ENCODE data around the gene P2RY11.

The P2RY11 gene

DNA sequence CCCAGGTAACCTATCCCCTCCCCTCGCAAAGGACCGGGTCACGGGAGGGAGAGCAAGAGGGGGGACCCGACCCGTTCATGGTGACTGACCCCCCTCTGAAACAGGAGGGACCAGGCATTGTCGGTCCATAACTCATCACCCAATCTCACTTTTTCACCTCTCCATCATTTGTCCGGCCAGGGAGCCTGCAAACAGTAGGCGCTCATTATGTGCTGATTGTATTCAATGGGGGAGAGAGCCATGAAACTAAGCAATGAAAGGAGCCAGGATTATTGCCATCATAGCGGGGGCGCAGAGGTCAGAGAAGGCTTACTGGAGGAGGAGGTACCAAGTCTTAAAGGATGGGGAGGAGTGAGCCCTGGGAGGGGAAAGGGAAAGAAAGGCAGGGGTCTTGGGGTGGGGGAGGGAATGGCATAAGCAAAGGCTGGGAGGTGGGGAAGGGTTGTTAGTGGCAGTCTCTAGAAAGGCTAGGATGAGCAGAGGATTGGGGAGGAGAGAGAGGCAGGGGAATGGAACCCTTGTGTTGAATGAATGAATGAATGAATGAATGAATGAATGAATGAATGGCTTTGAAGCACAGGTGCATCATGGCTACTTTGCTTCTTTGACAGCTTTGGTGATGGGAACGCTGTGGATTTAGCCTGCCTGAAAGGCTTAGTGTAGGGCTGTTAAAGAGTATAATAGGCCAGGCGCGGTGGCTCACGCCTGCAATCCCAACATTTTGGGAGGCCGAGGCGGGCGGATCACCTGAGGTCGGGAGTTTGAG is 24.0 kb upstream of the P2RY11 start:
- Histone ChIP-seq H3K4me1 (ENCODE audit: insufficient read depth, low read length) (no peaks in the 10 kb centered on the region), H3K9me3 (ENCODE audit: control insufficient read depth, insufficient read depth, low read length) (no peaks in the 10 kb centered on the region), H3K36me3 (ENCODE audit: insufficient read depth, low read length) (no peaks in the 10 kb centered on the region), H3K9ac (ENCODE audit: low read depth, low read length) (peak overlapping the region; percentile 95)

DNA sequence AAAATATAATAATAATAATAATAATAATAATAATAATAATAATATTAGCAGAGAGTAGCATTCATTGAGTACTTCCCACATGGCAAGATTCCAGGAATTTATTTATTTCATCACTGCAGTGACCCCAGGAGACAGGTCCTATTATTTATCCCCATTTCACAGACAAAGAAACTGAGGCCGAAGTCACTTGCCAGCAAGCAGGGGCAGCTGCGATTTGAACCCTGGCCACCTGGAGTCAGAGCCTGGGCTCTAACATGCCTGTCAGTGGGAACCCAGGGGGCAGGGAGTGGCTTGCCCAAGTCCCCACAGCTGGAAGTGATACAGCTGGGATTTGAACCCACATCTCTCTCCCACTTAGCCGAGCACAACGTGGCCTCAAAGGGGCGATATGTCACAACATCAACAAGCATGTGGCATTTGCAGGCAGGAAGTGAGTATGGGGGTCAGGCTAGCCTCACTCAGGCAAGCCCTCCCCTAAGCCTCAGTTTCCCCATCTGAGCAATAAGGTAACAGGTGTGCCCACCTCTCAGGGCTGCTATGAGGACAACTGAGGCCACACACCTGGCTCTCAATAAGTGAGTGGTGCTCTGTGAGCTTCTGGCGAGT is 22.4 kb upstream of the P2RY11 start:
- H3K9me3 ChIP-seq (ENCODE audit: control insufficient read depth, insufficient read depth, low read length) = no peaks in the 10 kb centered on the region
- no peaks in the 10 kb centered on the region for H3K4me1 ChIP-seq (ENCODE audit: insufficient read depth, low read length)
- H3K9ac ChIP-seq (ENCODE audit: low read depth, low read length) = no peak overlapping the region
- H3K36me3 ChIP-seq (ENCODE audit: insufficient read depth, low read length) = no peaks in the 10 kb centered on the region

DNA sequence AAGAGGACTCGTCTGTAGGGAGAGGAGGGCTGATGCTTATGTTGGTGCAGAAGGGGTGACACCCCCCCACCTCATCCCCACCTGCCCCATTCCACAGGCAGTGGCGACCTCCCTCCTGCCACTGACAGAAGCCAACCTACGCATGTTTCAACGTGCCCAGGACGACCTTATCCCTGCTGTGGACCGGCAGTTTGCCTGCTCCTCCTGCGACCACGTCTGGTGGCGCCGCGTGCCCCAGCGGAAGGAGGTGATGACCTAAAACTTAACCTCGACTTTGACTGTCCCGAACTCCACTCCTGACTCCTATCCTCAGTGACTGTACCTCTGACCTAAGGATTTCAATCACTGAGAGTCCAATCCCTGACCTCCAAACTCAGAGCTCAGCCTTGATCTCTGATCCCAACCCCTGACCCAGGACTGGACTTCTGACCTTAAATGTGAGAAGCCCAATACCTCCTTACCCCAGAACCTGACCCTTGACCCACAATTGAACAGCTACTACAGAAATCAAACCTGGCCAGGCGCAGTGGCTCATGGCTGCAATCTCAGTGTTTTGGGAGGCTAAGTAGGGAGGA is 21.6 kb upstream of the P2RY11 start:
- no peaks in the 10 kb centered on the region for H3K9me3 ChIP-seq (ENCODE audit: control insufficient read depth, insufficient read depth, low read length)
- H3K9ac ChIP-seq (ENCODE audit: low read depth, low read length) = no peak overlapping the region
- no peaks in the 10 kb centered on the region for H3K36me3 ChIP-seq (ENCODE audit: insufficient read depth, low read length)
- H3K4me1 ChIP-seq (ENCODE audit: insufficient read depth, low read length) = no peaks in the 10 kb centered on the region

GRCh38 chr19:10091370-10091687 is 20.2 kb upstream of the P2RY11 start:
- no peaks in the 10 kb centered on the region for H3K9me3 ChIP-seq (ENCODE audit: control insufficient read depth, insufficient read depth, low read length)
- no peaks in the 10 kb centered on the region for H3K36me3 ChIP-seq (ENCODE audit: insufficient read depth, low read length)
- no peak overlapping the region for H3K9ac ChIP-seq (ENCODE audit: low read depth, low read length)
- H3K4me1 ChIP-seq (ENCODE audit: insufficient read depth, low read length) = no peaks in the 10 kb centered on the region

DNA sequence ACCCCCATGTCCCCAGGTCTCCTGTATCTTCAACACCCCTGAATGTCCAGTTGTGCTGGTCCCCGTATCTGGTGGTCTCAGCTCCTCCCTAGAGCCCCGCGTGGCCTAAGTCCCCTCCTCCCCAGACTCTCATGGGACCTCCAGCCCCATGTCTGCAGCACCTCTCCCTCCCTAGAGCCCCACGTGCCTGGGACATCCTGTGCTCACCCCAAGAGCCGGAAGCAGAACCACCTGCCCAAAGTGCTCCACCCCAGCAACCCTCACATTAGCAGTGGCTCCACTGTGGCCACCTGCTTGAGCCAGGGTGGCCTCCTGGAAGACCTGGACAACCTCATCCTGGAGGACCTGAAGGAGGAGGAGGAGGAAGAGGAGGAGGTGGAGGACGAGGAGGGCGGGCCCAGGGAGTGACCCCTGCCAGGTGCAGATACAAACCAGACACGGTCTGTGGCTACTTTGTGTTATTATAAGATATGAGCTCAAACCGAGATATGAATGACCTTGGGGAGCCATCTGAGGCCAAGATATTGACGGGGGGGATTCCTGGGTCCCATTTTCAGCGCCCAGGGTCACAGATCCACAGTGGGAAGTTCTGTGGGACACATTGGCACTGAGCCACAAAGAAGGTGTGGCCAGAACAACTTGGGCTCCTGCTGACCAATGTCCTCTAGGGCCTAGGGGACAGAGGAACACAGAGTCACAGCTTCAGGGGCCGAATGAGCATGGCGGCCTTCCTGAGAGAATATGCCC is 19.4 kb upstream of the P2RY11 start:
- H3K9ac ChIP-seq (ENCODE audit: low read depth, low read length) = no peak overlapping the region
- no peaks in the 10 kb centered on the region for H3K4me1 ChIP-seq (ENCODE audit: insufficient read depth, low read length)
- no peaks in the 10 kb centered on the region for H3K36me3 ChIP-seq (ENCODE audit: insufficient read depth, low read length)
- no peaks in the 10 kb centered on the region for H3K9me3 ChIP-seq (ENCODE audit: control insufficient read depth, insufficient read depth, low read length)

DNA sequence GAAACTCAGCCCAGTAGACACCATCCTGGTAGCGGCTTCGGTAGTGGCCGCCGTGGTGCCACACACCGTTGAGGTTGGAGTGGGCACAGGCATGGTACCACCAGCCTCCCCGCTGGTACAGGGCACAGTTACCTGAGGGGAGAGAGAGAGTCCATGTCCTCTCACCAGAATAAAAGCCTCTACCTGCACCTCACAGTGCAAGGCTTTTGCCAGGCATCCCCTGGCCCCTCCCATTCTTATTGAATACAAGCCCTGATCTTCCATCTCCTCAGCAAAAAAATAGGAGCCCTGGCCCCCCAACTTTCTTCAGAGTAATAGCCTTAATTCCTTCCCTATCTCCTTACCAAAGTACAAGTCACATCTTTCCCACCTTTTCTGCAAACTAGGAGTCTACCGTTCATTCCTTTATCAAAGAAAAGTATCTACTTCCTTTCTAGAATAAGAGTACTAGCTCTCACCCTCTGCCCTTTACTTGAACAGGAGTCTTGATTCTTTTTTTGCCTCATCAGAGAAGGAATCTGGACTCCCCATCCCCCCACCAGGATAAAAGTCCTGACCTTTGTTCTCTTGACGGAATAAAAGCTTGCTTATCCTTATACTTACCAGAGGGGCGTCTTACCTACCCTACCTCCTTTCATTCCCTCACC is 18.7 kb upstream of the P2RY11 start:
- Histone ChIP-seq H3K9me3 (ENCODE audit: control insufficient read depth, insufficient read depth, low read length) (no peaks in the 10 kb centered on the region), H3K9ac (ENCODE audit: low read depth, low read length) (no peak overlapping the region), H3K36me3 (ENCODE audit: insufficient read depth, low read length) (no peaks in the 10 kb centered on the region), H3K4me1 (ENCODE audit: insufficient read depth, low read length) (no peaks in the 10 kb centered on the region)

- H3K9ac ChIP-seq (ENCODE audit: low read depth, low read length) = no peak overlapping the region
- no peaks in the 10 kb centered on the region for H3K4me1 ChIP-seq (ENCODE audit: insufficient read depth, low read length)
- H3K9me3 ChIP-seq (ENCODE audit: control insufficient read depth, insufficient read depth, low read length) = no peaks in the 10 kb centered on the region
- H3K36me3 ChIP-seq (ENCODE audit: insufficient read depth, low read length) = no peaks in the 10 kb centered on the region
These were observed 18.0 kb upstream of the P2RY11 start for GRCh38 chr19:10093295-10094186.

- Histone ChIP-seq H3K9ac (ENCODE audit: low read depth, low read length) (peak overlapping the region; percentile 17; the same call in 1 of the 2 replicates), H3K36me3 (ENCODE audit: insufficient read depth, low read length) (no peaks in the 10 kb centered on the region), H3K9me3 (ENCODE audit: control insufficient read depth, insufficient read depth, low read length) (no peaks in the 10 kb centered on the region), H3K4me1 (ENCODE audit: insufficient read depth, low read length) (no peaks in the 10 kb centered on the region; the same call in 1 of the 2 replicates)
These were observed 15.9 kb upstream of the P2RY11 start for GRCh38 chr19:10095622-10095947.

GRCh38 chr19:10095948-10096614 is 15.4 kb upstream of the P2RY11 start:
- H3K4me1 ChIP-seq (ENCODE audit: insufficient read depth, low read length) = no peaks in the 10 kb centered on the region; the same call in 1 of the 2 replicates

DNA sequence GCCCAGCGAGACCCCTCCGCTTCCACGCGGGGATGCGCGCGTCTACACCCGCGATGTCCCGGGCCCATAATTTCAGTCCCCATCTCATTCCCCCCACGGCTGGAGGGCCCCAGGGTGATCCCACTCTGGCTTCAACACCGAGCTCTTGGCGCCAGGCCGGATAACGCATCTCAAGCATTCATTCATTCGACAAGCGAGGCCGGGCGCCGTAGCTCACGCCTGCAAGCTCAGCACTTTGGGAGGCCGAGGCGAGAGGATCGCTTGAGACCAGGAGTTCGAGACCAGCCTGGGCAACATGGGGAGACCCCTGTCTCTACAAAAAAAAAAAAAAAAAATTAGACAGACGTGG is 14.9 kb upstream of the P2RY11 start:
- Histone ChIP-seq H3K9ac (ENCODE audit: low read depth, low read length) (peak overlapping the region; percentile 72), H3K9me3 (ENCODE audit: control insufficient read depth, insufficient read depth, low read length) (no peaks in the 10 kb centered on the region), H3K4me1 (ENCODE audit: insufficient read depth, low read length) (no peaks in the 10 kb centered on the region; the same call in 1 of the 2 replicates), H3K36me3 (ENCODE audit: insufficient read depth, low read length) (no peaks in the 10 kb centered on the region)

More at GRCh38 chr19:10095948-10096614, 15.4 kb upstream of the P2RY11 start:
- Histone ChIP-seq H3K36me3 (ENCODE audit: insufficient read depth, low read length) (no peaks in the 10 kb centered on the region), H3K9ac (ENCODE audit: low read depth, low read length) (peak overlapping the region; percentile 72), H3K9me3 (ENCODE audit: control insufficient read depth, insufficient read depth, low read length) (no peaks in the 10 kb centered on the region)

- H3K9ac ChIP-seq (ENCODE audit: low read depth, low read length) = no peak overlapping the region
- no peaks in the 10 kb centered on the region; the same call in 1 of the 2 replicates for H3K4me1 ChIP-seq (ENCODE audit: insufficient read depth, low read length)
- no peaks in the 10 kb centered on the region for H3K9me3 ChIP-seq (ENCODE audit: control insufficient read depth, insufficient read depth, low read length)
- no peaks in the 10 kb centered on the region for H3K36me3 ChIP-seq (ENCODE audit: insufficient read depth, low read length)
These were observed 11.2 kb upstream of the P2RY11 start for GRCh38 chr19:10100163-10100785.

DNA sequence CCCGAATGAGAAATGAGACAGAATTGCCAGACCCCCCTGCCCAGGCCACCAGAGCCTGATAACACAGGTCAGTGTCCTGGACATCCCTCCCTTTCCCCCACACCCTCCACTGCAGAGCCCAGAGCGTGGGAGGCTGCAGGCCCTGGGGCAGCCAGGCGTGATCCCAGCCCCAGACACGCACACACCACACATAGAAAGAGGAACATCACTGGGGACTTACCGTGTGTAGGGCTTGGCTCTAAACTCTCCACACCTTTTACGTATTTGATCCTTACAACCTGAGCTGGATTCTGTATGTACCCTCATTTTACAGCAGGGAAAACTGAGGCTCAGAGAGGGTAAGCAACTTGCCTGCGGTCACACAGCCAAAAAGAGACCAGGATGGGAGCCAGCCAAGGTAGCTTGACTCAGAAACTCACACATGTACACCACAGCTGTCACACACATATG is 8.7 kb upstream of the P2RY11 start:
- no peaks in the 10 kb centered on the region for H3K9me3 ChIP-seq (ENCODE audit: control insufficient read depth, insufficient read depth, low read length)
- peaks cover 4% of the 10 kb centered on the region; the same call in 1 of the 2 replicates for H3K4me1 ChIP-seq (ENCODE audit: insufficient read depth, low read length)
- H3K9ac ChIP-seq (ENCODE audit: low read depth, low read length) = no peak overlapping the region
- peaks cover 4% of the 10 kb centered on the region; the same call in 1 of the 2 replicates for H3K36me3 ChIP-seq (ENCODE audit: insufficient read depth, low read length)

GRCh38 chr19:10104130-10104513 is 7.4 kb upstream of the P2RY11 start:
- peaks cover 4% of the 10 kb centered on the region; the same call in 1 of the 2 replicates for H3K4me1 ChIP-seq (ENCODE audit: insufficient read depth, low read length)
- peaks cover 14% of the 10 kb centered on the region for H3K36me3 ChIP-seq (ENCODE audit: insufficient read depth, low read length)
- H3K9ac ChIP-seq (ENCODE audit: low read depth, low read length) = no peak overlapping the region
- H3K9me3 ChIP-seq (ENCODE audit: control insufficient read depth, insufficient read depth, low read length) = no peaks in the 10 kb centered on the region

Measured in ES-I3 (cell line).